Measurements from ENCODE around the gene ART3. TPM values are rescaled to one million over a fixed set of nuclear protein-coding genes. Genes with fewer than 3 reads are reported as not detected.

Gene ART3
- total and polyA plus RNA-seq, 12 donors: 38.4 to 250 (median 69.6) TPM

- Histone ChIP-seq H3K36me3 (no peaks in the 10 kb centered on the region), H3K27ac (no peak overlapping the region), H3K9me3 (no peaks in the 10 kb centered on the region), H3K27me3 (peaks cover 0 to 20% (median 0%) of the 10 kb centered on the region in 7 donors), H3K4me1 (no peaks in the 10 kb centered on the region), H3K4me3 (no peak overlapping the region)
- intact Hi-C loops (cut with DNase I): no loop called here
- ATAC-seq (no peak), DNase-seq (no peak)
- 32 to 43% methylated on average over 4 of the region's 4 CpGs for WGBS, 2 donors
- TF ChIP-seq, protein P1, sequence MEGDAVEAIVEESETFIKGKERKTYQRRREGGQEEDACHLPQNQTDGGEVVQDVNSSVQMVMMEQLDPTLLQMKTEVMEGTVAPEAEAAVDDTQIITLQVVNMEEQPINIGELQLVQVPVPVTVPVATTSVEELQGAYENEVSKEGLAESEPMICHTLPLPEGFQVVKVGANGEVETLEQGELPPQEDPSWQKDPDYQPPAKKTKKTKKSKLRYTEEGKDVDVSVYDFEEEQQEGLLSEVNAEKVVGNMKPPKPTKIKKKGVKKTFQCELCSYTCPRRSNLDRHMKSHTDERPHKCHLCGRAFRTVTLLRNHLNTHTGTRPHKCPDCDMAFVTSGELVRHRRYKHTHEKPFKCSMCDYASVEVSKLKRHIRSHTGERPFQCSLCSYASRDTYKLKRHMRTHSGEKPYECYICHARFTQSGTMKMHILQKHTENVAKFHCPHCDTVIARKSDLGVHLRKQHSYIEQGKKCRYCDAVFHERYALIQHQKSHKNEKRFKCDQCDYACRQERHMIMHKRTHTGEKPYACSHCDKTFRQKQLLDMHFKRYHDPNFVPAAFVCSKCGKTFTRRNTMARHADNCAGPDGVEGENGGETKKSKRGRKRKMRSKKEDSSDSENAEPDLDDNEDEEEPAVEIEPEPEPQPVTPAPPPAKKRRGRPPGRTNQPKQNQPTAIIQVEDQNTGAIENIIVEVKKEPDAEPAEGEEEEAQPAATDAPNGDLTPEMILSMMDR (IDR thresholded peaks at IDR 0.05): no peak
Observed at GRCh38 chr4:76053730-76054129, 20.8 kb upstream of the ART3 start.

DNA sequence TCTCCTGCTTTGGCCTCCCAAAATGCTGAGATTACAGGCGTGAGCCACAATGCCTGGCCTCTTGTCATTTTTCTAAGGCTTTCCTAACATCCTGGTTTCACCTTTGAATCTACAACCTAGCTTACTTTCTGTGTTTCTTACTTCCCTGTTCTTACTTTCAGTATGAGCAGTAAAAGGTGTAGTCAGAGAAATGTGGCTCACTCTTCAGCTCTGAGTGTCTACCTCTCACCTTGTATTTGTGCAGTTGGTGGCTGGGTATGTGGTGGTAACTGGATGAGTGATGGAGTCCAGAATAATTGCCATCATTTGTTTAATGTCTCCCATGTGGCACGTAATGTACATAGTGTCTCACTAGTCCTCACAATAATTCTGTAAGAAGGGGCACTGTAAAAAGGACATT lies 19.5 kb upstream of the ART3 start:
- Histone ChIP-seq H3K4me3 (no peak overlapping the region), H3K9me3 (no peaks in the 10 kb centered on the region), H3K27me3 (peaks cover 0 to 20% (median 0%) of the 10 kb centered on the region in 7 donors), H3K36me3 (no peaks in the 10 kb centered on the region), H3K27ac (no peak overlapping the region), H3K4me1 (peaks cover 0 to 8% (median 0%) of the 10 kb centered on the region in 9 donors)
- TF ChIP-seq, protein P1 (IDR thresholded peaks at IDR 0.05): no peak
- intact Hi-C loops (cut with DNase I): no loop called here
- DNase-seq: no peak
- 85 to 90% methylated on average over 2 of the region's 2 CpGs for WGBS, 2 donors
- no peak for ATAC-seq

DNA sequence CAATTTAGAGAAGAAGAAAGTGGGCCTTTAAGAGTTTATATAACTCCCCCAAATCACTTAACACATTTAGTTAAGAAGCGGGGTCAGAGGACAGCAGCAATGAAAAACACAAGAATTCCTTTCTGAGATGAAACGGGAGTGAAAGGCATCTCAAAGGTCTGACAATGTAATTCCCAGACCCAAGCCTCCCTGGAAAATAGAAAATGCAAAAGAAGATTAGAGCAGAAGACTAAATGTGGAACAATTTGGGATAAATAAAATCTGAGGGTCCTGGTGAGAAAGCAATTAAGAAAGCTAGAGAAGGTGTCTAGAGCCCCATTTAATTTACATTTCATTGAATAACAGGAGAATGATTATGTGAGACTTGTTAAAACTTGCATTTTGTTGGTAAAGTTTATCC lies 19.1 kb upstream of the ART3 start:
- intact Hi-C loops (cut with DNase I): no loop called here
- 77 to 83% methylated on average over 2 of the region's 2 CpGs for WGBS, 2 donors

DNA sequence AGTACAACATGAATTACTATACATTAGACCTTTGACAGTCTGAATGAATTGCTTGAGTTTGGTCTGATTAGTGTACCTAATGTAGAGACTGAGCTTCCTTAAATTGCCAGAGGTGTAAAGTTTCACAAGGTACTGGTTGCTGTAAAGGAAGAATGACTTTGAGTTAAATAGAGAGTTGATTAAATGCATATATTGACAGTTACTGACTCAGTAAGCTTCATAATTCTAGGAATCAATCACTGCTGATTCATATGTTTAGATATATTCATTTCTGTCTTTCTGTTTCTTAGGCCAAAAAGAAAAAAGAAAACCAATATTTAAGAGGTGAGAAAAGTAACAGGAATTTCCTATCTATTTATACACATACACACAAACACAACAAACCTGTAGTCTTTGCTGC lies 16.2 kb upstream of the ART3 start:
- intact Hi-C loops (cut with DNase I): no loop called here
- DNase-seq (no peak), ATAC-seq (no peak)
- Histone ChIP-seq H3K4me3 (no peak overlapping the region), H3K36me3 (no peaks in the 10 kb centered on the region), H3K27ac (no peak overlapping the region), H3K9me3 (no peaks in the 10 kb centered on the region), H3K4me1 (peaks cover 0 to 20% (median 0%) of the 10 kb centered on the region in 9 donors), H3K27me3 (peaks cover 0 to 20% (median 0%) of the 10 kb centered on the region in 7 donors)
- TF ChIP-seq, protein P1 (IDR thresholded peaks at IDR 0.05): no peak

More for the DNA sequence above, 19.1 kb upstream of the ART3 start:
- Histone ChIP-seq H3K27ac (no peak overlapping the region), H3K4me3 (no peak overlapping the region), H3K36me3 (no peaks in the 10 kb centered on the region), H3K27me3 (peaks cover 0 to 20% (median 0%) of the 10 kb centered on the region in 7 donors), H3K9me3 (no peaks in the 10 kb centered on the region), H3K4me1 (peaks cover 0 to 12% (median 0%) of the 10 kb centered on the region in 9 donors)
- ATAC-seq (no peak), DNase-seq (no peak)
- TF ChIP-seq, protein P1 (IDR thresholded peaks at IDR 0.05): no peak

Data from heart right ventricle (tissue), 16 donors.